K562 (cell line): ENCODE measurements around the gene C3orf70. TPM values are rescaled to one million over a fixed set of nuclear protein-coding genes. Genes with fewer than 3 reads are reported as not detected.

Experiments used
- ATAC-seq: fragments of 200-7000 bp; cut with Tn5 transposase; 3 replicates; pipeline ENCODE4 v1.9.1; 2020; ENCODE audit warnings: moderate library complexity
- BruUV-seq: library from RNA; stranded (reverse); fragments of 400-500 nt; replicated peaks from 2 replicates; lab custom pipeline; 2021; lab: Mats Ljungman, UMichigan
- CTCF ChIA-PET: fragments of 300-600 bp; formaldehyde crosslinking; extraction: SDS; loops from one replicate; lab custom pipeline; 2021; ENCODE audit warnings: low intra/inter-chr PET ratio; lab: Yijun Ruan, JAX
- POLR2A ChIA-PET: fragments of 300-600, 350-650 bp; sonication (Branson Sonifier 250); formaldehyde crosslinking; extraction: SDS; loops from one replicate; lab custom pipeline; 2021; ENCODE audit warnings: antibody characterized with exemption, inconsistent platforms; lab: Yijun Ruan, JAX
- DNase-seq, 4 experiments: peaks; one replicate each; pipeline versions ENCODE4 v3.0.0 to v3.0.0-alpha.2; 2011 to 2018; ENCODE audit warnings: low spot score in 3 of 4, mixed read lengths in 3 of 4; ENCODE audit errors: extremely low read depth in 1 of 4
- FAIRE-seq: peaks from 2 replicates; lab custom pipeline; 2011; peaks lifted over from hg19 to GRCh38; lab: Jason Lieb, UNC
- H2AFZ ChIP-seq: 2 replicates; pipeline ENCODE4 v1.6.0; 2011; ENCODE audit warnings: low read depth, low read length, control low read depth, inconsistent platforms
- H3K27ac ChIP-seq: fragments of 200-600 bp; 3 replicates; pipeline ENCODE4 v1.8.0; 2011; ENCODE audit warnings: low read depth, mild to moderate bottlenecking, control low read depth, inconsistent platforms, low read length, moderate library complexity, mixed read lengths; ENCODE audit errors: extremely low read depth
- H3K27me3 ChIP-seq, 2 experiments: fragments of 300-600 bp in 1 of 2; 2 replicates in 1 of 2; 3 replicates in 1 of 2; pipeline versions ENCODE4 v1.6.0 to v1.8.0; 2011; ENCODE audit warnings: inconsistent platforms in 2 of 2, low read length in 2 of 2, mild to moderate bottlenecking in 1 of 2, mixed read lengths in 1 of 2, moderate library complexity in 1 of 2; ENCODE audit not compliant: control insufficient read depth in 2 of 2, insufficient read depth in 2 of 2
- H3K36me3 ChIP-seq: fragments of 300-600 bp; 3 replicates; pipeline ENCODE4 v1.8.0; 2011; ENCODE audit warnings: mild to moderate bottlenecking, low read length, inconsistent platforms; ENCODE audit not compliant: control insufficient read depth, insufficient read depth
- H3K4me1 ChIP-seq, 2 experiments: fragments of 200-600 bp in 1 of 2; replicated peaks in 1 of 2; 2 replicates in 1 of 2; 3 replicates in 1 of 2; pipeline versions ENCODE4 v1.5.1 to v1.8.0; 2011; ENCODE audit warnings: inconsistent platforms in 2 of 2, low read length in 2 of 2, mild to moderate bottlenecking in 1 of 2, mixed read lengths in 1 of 2, moderate library complexity in 1 of 2; ENCODE audit not compliant: control insufficient read depth in 2 of 2, insufficient read depth in 2 of 2
- H3K4me2 ChIP-seq: 2 replicates; pipeline ENCODE4 v1.6.1; 2011; ENCODE audit warnings: low read length, control low read depth, inconsistent platforms, mixed read lengths; ENCODE audit not compliant: insufficient read depth
- H3K4me3 ChIP-seq: fragments of 200-600 bp; sonication (generic), shearing (Covaris generic); 2 replicates; pipeline ENCODE4 v1.5.1; 2016; ENCODE audit warnings: control low read depth, inconsistent platforms
- H3K79me2 ChIP-seq: fragments of 200-600 bp; 3 replicates; pipeline ENCODE4 v1.8.0; 2011; ENCODE audit warnings: low read length, inconsistent platforms; ENCODE audit not compliant: control insufficient read depth, insufficient read depth
- H3K9ac ChIP-seq, 2 experiments: 2 replicates each; pipeline versions ENCODE4 v1.6.0 to v1.6.1; 2011; ENCODE audit warnings: low read depth in 2 of 2, low read length in 2 of 2, control low read depth in 1 of 2, inconsistent platforms in 1 of 2, mild to moderate bottlenecking in 1 of 2, mixed read lengths in 1 of 2; ENCODE audit not compliant: insufficient read depth in 1 of 2
- H3K9me1 ChIP-seq: one replicate; pipeline ENCODE4 v1.6.0; 2011; ENCODE audit warnings: inconsistent platforms, mild to moderate bottlenecking, low read length, moderate library complexity; ENCODE audit not compliant: control insufficient read depth, insufficient read depth
- H3K9me3 ChIP-seq: replicated peaks from 2 replicates; pipeline ENCODE4 v1.5.1; 2011; ENCODE audit warnings: low read depth, low read length, inconsistent platforms; ENCODE audit not compliant: control insufficient read depth, insufficient read depth
- H4K20me1 ChIP-seq: replicated peaks from 2 replicates; pipeline ENCODE4 v1.6.1; 2011; ENCODE audit warnings: low read length, inconsistent platforms, mixed read lengths; ENCODE audit not compliant: control insufficient read depth, insufficient read depth
- CBFA2T3 ChIP-seq: fragments of 450-650 bp; IDR thresholded peaks from 2 replicates; pipeline ENCODE4 v1.6.1; 2017
- CSDE1 ChIP-seq, 2 experiments: fragments of 450-650 bp; IDR thresholded peaks; 2 replicates each; pipeline ENCODE4 v1.6.1; 2016; ENCODE audit warnings: mild to moderate bottlenecking in 1 of 2
- CTBP1 ChIP-seq: fragments of 450-650 bp; IDR thresholded peaks from 2 replicates; pipeline ENCODE4 v1.6.1; 2016; ENCODE audit warnings: borderline replicate concordance
- DIDO1 ChIP-seq: fragments of 450-650 bp; IDR thresholded peaks from 2 replicates; pipeline ENCODE4 v1.6.1; 2016; ENCODE audit warnings: low read depth, missing biosample characterization, missing genetic modification characterization
- FOXA3 ChIP-seq, 2 experiments: fragments of 450-650 bp in 1 of 2; sonication (generic) in 1 of 2; formaldehyde crosslinking; IDR thresholded peaks in 1 of 2; conservative IDR thresholded peaks in 1 of 2; 2 replicates each; pipeline versions ENCODE4 v1.4.0 to v1.8.0; 2020 to 2022; ENCODE audit warnings: mild to moderate bottlenecking in 2 of 2, missing genetic modification reagents in 1 of 2
- HMBOX1 ChIP-seq: sonication (generic); IDR thresholded peaks from 2 replicates; pipeline ENCODE4 v1.6.1; 2016
- MTF1 ChIP-seq: fragments of 250-450 bp; sonication (Bioruptor Pico); IDR thresholded peaks from 2 replicates; pipeline ENCODE4 v1.9.0; 2021; ENCODE audit warnings: moderate library complexity, mild to moderate bottlenecking, inconsistent platforms, borderline replicate concordance
- PML ChIP-seq: IDR thresholded peaks from 2 replicates; pipeline ENCODE4 v1.6.1; 2012; ENCODE audit warnings: low read length, inconsistent platforms
- PPARD ChIP-seq: fragments of 250-450 bp; sonication (Bioruptor Pico); IDR thresholded peaks from 2 replicates; pipeline ENCODE4 v1.8.0; 2022; ENCODE audit warnings: inconsistent platforms, mild to moderate bottlenecking, moderate library complexity
- TCF3 ChIP-seq: sonication (generic); formaldehyde crosslinking; IDR thresholded peaks from 2 replicates; pipeline ENCODE4 v1.4.0; 2020; ENCODE audit warnings: mild to moderate bottlenecking, missing genetic modification reagents
- TEAD4 ChIP-seq, 2 experiments: sonication (generic) in 1 of 2; formaldehyde crosslinking in 1 of 2; IDR thresholded peaks; 2 replicates each; pipeline versions ENCODE4 v1.6.1 to v1.8.0; 2012 to 2022; ENCODE audit warnings: borderline replicate concordance in 1 of 2, inconsistent platforms in 1 of 2, low read length in 1 of 2, mild to moderate bottlenecking in 1 of 2, missing genetic modification reagents in 1 of 2
- ZBTB7A ChIP-seq: IDR thresholded peaks from 2 replicates; pipeline ENCODE4 v1.6.1; 2011; ENCODE audit warnings: low read depth, mild to moderate bottlenecking, low read length, moderate library complexity, borderline replicate concordance; ENCODE audit not compliant: control insufficient read depth
- ZZZ3 ChIP-seq: fragments of 450-650 bp; IDR thresholded peaks from 2 replicates; pipeline ENCODE4 v1.6.1; 2016; ENCODE audit warnings: antibody characterized with exemption, mild to moderate bottlenecking, moderate library complexity
- in situ Hi-C: fragments of 300-500 bp; cut with MboI; formaldehyde crosslinking; loops from 4 replicates; pipeline ENCODE4 v1.15.0; 2018; ENCODE audit warnings: inconsistent platforms, mixed read lengths
- intact Hi-C: fragments of 100-400 bp; cut with micrococcal nuclease; formaldehyde crosslinking; loops from 2 replicates; pipeline ENCODE4 v1.14.2; 2022
- polyA plus RNA-seq, 8 experiments: library from polyadenylated mRNA; depleted of rRNA in 4 of 8; stranded (reverse) in 5 of 8; unstranded in 3 of 8; fragments of >200 nt; fragmentation: Nextera tagmentation in 2 of 8; fragmentation: Illumina TruSeq in 1 of 8; extraction: Ambion mirVana in 2 of 8; extraction: Trizol in 1 of 8; gene quantifications; 2 replicates each; pipeline versions ENCODE4 v1.2.1 to v1.2.3, GENCODE V29; 2011 to 2014; ENCODE audit warnings: inconsistent platforms in 1 of 8, missing spikeins in 1 of 8
- total RNA-seq, 7 experiments: library from RNA; depleted of rRNA in 6 of 7; stranded (reverse); fragments of >200 nt in 6 of 7; fragmentation: Illumina TruSeq in 2 of 7; extraction: Trizol in 2 of 7; gene quantifications; 2 replicates each; pipeline versions ENCODE4 v1.2.1 to v1.2.3, GENCODE V29; 2011 to 2021; ENCODE audit warnings: low replicate concordance in 1 of 7

Gene C3orf70
- total and polyA plus RNA-seq, 9 of the 15 experiments (the other 6 are each of a cell fraction or from before 2014, with no cell fraction given), result 0.01 to 0.04 (median 0.03) TPM; not detected in 6

DNA sequence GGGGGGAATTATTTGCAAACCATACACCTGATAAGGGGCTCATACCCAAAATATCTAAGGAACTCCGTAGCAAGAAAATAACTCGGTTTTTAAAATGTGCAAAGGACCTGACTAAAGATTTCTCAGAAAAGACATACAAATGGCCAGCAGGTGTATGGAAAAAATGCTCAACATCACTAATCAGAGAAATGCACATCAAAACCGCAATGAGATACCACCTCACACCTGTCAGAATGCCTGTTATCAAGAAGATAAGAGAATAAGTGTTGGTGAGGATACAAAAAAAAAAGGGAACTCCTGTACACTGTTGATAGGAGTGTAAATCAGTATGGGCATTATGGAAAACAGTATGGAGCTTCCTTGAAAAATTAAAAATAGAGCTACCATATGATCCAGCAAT, 89.4 kb downstream of the C3orf70 start (continued):
- TF ChIP-seq MTF1 (CRISPR knock-in tag), result no peak
- TF ChIP-seq PML, result peak; percentile 28; the same call in 1 of the 2 replicates
- TF ChIP-seq CBFA2T3, result peak; percentile 70
- peak; percentile 73 for TF ChIP-seq TEAD4 (IDR thresholded peaks at IDR 0.05; ENCODE audit: low read length)
- TF ChIP-seq TEAD4 (CRISPR knock-in tag; IDR thresholded peaks at IDR 0.05; ENCODE audit: borderline replicate concordance), result no peak

DNA sequence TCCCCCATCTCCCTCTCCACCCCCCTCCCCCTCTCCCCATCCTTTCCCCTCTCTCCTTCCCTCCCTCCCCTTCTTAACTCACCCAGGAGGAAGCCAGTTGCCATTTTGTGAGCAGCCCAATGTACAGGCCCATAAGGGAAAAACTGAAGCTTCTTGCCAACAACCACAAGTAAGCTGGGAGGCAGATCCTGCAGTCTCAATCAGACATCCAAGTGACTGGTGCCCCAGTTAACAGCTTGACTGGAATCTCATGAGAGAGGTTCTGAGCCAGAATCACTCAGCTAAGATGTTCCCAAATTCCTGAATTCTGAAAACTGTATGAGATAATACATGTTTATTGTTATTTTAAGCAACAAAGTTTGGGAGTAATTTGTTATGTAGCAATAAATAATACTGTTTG, 90.7 kb downstream of the C3orf70 start:
- H3K36me3 ChIP-seq, result no peaks in the 10 kb centered on the region
- no peak for ATAC-seq
- no peak overlapping the region for H3K27ac ChIP-seq
- no peak overlapping the region for H3K4me3 ChIP-seq
- no peaks in the 10 kb centered on the region for H3K9me1 ChIP-seq
- TF ChIP-seq DIDO1 (no peak), HMBOX1 (no peak), PML (no peak), PPARD (CRISPR knock-in tag) (no peak), FOXA3 (CRISPR knock-in tag; conservative IDR thresholded peaks at IDR 0.05 in 1 of 2, IDR thresholded peaks at IDR 0.05 in 1 of 2) (no peak), CTBP1 (no peak), ZZZ3 (no peak), TCF3 (CRISPR knock-in tag) (no peak), CSDE1 (IDR thresholded peaks at IDR 0.05) (no peak), ZBTB7A (no peak)
- TF ChIP-seq, all 486 proteins: peak for 0
- H3K27me3 ChIP-seq, result peaks cover 0 to 11% of the 10 kb centered on the region in 2 experiments; a peak in 2 of 5 replicates
- POLR2A ChIA-PET, result interaction anchor here (1.0 kb wide), 1 partner anchor 9 kb away, joined by 4 read pairs; no protein-coding TSS in a partner anchor
- no peak overlapping the region for H3K4me2 ChIP-seq
- CTCF ChIA-PET, result no interaction called here
- H3K9ac ChIP-seq, result no peak overlapping the region
- no peaks in the 10 kb centered on the region for H3K9me3 ChIP-seq
- H3K79me2 ChIP-seq, result no peaks in the 10 kb centered on the region
- H4K20me1 ChIP-seq, result no peaks in the 10 kb centered on the region
- H2AFZ ChIP-seq, result no peak overlapping the region
- FAIRE-seq (no peak), DNase-seq (no peak)
- BruUV-seq, result no TSS peak
- in situ Hi-C loops (no loop called here), intact Hi-C loops (no loop called here)
- no peaks in the 10 kb centered on the region for H3K4me1 ChIP-seq
